ENCODE data around the gene ENPP3. TPM values are rescaled to one million over a fixed set of nuclear protein-coding genes. Genes with fewer than 3 reads are reported as not detected.
"Not testable (repeated sequence)": the region's sequence is repeated elsewhere in the genome, so short reads cannot be mapped to it uniquely, and the experiment has no call there.

The ENPP3 gene
- polyA plus RNA-seq, 3 donors, result 6.3 to 11.6 (median 8.7) TPM

DNA sequence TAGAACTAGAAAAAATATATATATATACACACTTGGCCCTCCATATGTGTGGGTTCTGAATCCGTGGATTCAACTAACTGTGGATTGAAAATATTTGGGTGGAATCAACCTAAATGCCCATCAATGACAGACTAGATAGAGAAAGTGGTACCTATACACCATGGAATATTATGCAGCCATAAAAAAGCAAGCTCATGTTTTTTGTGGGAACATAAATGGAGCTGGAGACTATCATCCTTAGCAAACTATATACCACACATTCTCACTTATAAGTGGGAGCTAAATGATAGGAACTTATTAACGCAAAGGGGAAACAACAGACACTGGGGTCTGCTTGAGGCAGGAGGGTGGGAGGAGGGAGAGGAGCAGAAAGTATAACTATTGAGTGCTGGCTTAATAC lies 36.1 kb downstream of the ENPP3 start:
- no peak for DNase-seq (ENCODE audit: extremely low read depth in 1 of 11, low read depth in 9 of 11, low spot score in 4 of 11)

DNA sequence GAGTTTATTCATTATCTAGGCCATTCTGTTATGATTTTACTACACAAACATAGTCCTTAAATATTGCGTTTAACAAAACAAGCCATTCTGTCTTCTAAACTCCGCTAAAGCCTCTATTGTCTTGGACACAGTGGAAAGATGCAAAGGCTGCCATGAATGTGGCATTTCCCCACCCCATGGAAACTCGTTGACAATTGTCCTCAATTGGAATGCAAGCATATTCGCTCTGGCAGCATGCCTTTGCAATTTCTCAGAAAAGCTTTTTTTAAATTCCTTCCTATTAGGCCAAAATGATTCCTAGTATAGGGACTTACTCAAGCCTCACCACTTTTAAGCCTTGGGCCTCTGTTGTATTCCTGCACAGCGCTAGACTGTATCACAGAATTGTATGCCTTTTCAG lies 41.3 kb downstream of the ENPP3 start:
- no peak for DNase-seq (ENCODE audit: extremely low read depth in 1 of 11, low read depth in 9 of 11, low spot score in 4 of 11)

DNA sequence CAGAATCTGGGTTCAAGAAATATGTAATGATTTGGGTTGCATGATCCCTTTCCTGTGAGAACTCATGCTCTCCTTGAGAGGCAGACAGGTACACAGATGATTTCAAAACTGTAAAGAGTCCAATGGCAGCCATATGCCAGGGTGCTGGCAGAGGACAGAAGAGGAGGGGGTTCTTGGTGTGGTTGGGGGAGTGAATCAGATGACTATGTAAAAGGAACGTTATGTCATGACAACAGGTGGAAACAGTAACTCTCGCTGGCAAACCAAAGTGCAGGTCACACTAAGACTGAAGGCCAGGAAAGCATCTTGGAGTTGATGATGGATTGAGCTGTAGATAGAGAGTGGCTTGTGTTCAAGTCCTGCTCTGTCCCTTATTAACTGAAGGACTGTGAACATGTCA lies 43.8 kb downstream of the ENPP3 start:
- no peak for DNase-seq (ENCODE audit: extremely low read depth in 1 of 11, low read depth in 9 of 11, low spot score in 4 of 11)

DNA sequence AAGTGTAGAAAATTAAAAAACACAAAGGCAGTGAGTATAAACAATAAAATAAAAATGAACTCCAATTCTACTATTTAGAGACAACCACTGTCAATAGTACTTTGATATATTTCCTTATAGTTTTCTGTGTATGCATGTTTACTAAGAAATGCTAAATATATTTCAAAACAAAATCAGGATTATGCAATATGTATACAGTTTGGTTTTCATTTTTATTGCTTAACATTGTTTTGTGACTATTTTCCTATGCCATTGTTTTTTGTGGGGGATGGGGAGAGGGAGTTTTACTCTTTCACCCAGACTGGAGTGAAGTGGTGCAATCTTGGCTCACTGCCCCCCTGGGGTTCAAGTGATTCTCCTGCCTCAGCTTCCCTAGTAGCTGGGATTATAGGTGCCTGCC lies 44.5 kb downstream of the ENPP3 start:
- no peak for DNase-seq (ENCODE audit: extremely low read depth in 1 of 11, low read depth in 9 of 11, low spot score in 4 of 11)

DNA sequence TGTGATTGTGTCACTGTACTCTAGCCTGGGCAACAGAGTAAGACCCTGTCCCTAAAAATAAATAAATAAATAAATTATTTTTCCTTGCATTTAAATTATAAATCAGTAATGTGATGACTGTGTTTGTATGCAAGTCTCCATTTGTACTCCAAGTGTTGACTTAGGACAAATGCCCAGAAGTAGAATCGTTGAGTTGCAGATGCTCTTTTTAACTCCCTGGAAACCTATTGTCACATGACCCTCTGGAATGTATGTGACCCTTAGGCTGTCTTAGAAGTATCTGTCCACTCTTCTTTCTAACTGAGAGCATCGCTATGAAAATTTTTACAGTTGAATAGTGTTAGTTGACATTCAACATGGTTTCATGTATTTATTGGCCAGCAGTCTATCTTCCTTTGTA lies 45.3 kb downstream of the ENPP3 start:
- no peak for DNase-seq (ENCODE audit: extremely low read depth in 1 of 11, low read depth in 9 of 11, low spot score in 4 of 11)

DNA sequence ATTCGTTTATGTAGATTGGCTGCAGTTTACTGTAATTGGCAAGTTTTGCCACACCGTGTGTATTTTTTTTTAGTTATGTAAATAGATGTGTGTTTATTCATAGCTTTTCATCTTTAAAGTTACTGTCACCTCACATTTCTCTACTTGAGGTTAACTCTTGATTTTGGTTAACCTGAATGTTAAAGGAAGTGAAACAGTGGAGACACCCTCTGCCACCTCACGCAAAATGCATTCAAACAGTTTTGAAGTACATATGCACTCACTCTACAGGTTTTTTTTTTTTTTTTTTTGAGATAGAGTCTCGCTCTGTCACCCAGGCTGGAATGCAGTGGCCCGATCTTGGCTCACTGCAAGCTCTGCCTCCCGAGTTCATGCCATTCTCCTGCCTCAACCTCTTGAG lies 46.4 kb downstream of the ENPP3 start:
- no peak for DNase-seq (ENCODE audit: extremely low read depth in 1 of 11, low read depth in 9 of 11, low spot score in 4 of 11)

DNA sequence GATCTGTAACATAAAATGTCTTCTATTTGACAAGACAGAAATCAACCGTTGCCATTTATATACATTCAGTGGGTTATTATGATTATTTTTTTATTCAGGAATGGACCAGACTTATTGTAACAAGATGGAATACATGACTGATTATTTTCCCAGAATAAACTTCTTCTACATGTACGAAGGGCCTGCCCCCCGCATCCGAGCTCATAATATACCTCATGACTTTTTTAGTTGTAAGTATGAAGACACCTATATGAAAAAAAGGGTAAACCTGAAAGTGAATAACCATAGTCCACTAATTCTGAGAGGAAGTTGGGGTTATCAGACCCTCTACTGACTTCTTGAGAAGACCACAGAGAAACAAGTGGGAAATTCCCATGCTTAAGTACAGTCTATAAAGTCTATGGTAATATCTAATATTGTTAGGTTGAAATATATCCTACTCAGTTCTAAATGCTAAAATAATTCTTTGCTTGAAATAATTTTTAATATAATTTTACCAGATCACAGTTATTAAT lies 48.2 kb downstream of the ENPP3 start:
- no peak for DNase-seq (ENCODE audit: extremely low read depth in 1 of 11, low read depth in 9 of 11, low spot score in 4 of 11)

DNA sequence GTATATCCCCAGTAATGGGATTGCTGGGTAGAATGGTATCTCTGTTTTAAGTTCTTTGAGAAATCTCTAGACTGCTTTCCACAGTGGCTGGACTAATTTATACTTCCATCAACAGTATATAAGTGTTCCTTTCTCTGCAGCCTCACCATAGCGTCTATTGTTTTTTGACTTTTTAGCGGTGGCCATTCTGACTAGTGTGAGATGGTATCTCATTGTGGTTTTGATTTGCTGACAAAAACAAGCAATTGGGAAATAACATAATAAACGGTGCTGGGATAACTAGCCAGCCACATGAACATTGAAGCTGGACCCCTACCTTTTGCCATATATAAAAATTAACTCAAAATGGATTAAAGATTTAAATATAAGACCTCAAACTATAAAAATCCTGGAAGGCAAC lies 49.9 kb downstream of the ENPP3 start:
- no peak for DNase-seq (ENCODE audit: extremely low read depth in 1 of 11, low read depth in 9 of 11, low spot score in 4 of 11)

DNA sequence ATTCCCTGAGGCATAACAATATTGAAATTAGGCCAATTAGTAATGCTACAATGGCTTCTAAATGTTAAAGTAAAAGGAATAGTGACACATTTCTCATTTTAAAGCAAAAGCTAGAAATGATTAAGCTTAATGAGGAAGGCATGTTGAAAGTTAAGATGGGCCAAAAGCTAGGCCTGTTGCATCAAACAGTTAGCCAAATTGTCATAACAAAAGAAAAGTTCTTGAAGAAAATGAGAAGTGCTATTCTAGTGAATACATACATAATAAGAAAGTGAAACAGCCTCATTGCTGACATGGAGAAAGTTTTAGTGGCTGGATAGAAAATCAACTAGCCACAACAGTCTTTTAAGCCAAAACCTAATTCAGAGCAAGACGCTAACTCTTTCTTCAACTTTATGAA lies 51.2 kb downstream of the ENPP3 start:
- DNase-seq (ENCODE audit: extremely low read depth in 1 of 11, low read depth in 9 of 11, low spot score in 4 of 11), result no peak

DNA sequence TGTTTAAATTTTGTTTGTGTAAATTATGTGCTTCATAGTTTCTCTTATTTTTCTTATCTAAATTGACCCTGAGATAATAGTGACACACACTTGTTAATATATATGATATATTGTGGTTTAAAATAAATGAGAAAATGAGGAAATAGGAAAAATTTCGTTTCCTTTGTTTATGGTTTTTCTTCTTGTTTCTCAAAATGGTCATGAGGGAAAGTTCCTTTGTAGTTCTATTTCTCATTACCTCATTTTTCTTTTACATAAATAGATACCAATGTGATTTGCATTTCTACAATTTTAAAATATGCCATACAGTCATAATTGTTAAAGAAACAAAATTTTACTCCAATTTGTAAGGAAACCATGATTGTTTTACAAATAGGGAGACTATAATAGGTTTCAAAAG lies 54.9 kb downstream of the ENPP3 start:
- no peak for DNase-seq (ENCODE audit: extremely low read depth in 1 of 11, low read depth in 9 of 11, low spot score in 4 of 11)

DNA sequence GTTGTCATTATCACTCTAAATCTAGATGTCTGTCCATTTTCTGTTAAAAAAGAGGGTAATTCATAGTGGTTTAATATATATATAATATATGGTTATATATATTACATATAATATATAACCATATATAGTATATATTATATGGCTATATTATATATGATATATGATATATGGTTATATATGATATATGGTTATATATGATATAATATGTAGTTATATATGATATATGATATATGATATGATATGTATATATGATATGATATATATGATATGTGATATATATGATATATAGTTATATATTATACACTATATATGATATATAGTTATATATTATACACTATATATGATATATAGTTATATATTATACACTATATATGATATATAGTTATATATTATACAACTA lies 55.5 kb downstream of the ENPP3 start:
- no peak for DNase-seq (ENCODE audit: extremely low read depth in 1 of 11, low read depth in 9 of 11, low spot score in 4 of 11)

DNA sequence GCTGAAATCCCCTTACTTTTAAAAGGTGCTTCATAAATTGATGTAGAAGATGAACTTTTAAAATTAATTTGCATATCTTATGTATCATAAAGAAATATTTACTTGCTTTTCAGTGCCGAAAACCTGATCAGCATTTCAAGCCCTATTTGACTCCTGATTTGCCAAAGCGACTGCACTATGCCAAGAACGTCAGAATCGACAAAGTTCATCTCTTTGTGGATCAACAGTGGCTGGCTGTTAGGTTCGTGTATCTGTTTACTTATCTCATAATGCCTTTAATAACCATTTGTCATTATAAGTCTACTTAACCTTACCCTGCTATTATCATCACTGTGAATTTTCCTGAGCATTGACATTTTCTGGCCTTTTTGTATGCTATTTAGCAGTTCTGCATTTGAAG lies 56.3 kb downstream of the ENPP3 start:
- DNase-seq (ENCODE audit: extremely low read depth in 1 of 11, low read depth in 9 of 11, low spot score in 4 of 11), result no peak

DNA sequence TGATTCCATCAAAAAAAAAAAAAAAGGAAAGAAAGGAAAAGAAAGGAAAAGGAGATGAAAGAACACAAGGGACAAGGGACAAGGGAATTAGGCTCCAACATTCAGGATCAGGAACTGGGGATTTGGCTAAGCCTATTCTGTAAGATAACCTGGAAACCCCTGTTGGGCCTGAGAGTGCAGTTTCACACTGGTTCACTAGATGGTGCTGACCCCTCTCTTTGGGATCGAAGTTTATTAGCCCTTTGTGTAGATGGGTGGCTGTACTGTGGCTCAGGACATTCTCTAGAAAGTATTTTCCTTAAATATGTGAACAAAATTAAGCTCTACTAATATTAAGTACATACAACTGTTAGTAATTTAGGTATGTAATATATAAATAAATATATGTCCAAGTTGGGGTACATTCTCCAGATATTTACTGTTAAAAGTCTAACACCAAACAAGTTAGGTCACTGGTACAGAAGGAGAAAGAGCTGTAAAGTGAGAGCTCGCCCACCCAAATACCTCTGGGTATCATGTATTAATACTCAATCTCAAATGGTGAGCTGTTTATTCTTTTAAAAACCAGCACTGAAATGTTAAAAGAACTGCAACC lies 57.8 kb downstream of the ENPP3 start:
- DNase-seq (ENCODE audit: extremely low read depth in 1 of 11, low read depth in 9 of 11, low spot score in 4 of 11), result peak; percentile 23 to 57 (median 47)

DNA sequence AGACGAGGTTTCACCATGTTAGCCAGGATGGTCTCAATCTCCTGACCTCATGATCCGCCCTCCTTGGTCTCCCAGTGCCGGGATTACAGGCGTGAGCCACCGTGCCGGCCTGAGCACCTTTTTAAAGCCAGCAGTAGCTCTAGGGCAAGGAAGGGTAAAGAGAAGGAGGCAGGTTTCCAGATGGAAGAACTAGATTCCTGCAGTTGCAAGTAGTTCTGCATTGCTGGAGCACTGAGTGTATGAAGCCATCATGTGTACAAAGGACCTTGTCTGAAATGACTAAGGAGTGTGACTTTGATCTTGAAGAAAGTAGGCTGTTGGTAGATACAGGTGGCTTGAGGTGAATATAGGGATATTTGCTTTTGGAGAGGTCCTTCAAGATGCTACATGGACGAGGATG lies 59.9 kb downstream of the ENPP3 start:
- no peak for DNase-seq (ENCODE audit: extremely low read depth in 1 of 11, low read depth in 9 of 11, low spot score in 4 of 11)

DNA sequence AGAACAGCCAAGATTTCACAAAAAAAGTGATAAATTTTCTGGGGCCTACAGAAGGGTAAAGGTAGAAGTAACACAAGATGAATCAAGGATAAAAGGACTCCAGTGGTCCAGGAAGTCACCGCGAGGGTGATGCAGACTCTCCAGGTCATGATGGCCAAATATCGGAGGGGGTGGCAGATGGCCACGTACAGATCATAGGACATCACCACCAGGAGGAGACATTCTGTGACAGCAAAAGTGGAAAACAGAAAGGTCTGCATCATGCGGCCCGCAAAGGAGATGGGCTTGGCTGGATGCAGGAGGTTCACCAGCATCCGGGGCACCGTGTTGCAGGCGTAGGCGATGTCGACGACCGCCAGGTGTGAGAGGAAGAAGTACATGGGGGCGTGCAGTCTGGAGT lies 63.7 kb downstream of the ENPP3 start:
- not testable (repeated sequence) for DNase-seq (ENCODE audit: extremely low read depth in 1 of 11, low read depth in 9 of 11, low spot score in 4 of 11)

DNA sequence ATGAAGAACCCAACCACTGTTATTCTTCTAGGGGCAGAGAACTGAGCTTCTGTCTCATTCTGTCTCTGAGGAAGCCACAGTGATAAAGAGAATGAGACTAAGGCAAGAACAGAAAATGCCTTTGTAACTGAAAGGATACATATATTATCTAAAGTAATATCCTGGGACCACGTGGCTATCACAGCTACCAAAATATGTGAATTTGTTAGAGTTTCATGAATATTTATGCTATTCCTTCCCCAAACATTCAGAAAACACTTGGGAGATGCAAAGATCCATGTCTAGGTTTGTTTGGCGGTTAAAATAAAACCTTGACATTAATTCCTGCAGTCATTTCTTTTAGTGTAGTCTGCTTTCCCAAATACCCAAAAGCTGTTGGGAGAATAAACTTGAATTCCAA lies 66.8 kb downstream of the ENPP3 start:
- not testable (repeated sequence) for DNase-seq (ENCODE audit: extremely low read depth in 1 of 11, low read depth in 9 of 11, low spot score in 4 of 11)

DNA sequence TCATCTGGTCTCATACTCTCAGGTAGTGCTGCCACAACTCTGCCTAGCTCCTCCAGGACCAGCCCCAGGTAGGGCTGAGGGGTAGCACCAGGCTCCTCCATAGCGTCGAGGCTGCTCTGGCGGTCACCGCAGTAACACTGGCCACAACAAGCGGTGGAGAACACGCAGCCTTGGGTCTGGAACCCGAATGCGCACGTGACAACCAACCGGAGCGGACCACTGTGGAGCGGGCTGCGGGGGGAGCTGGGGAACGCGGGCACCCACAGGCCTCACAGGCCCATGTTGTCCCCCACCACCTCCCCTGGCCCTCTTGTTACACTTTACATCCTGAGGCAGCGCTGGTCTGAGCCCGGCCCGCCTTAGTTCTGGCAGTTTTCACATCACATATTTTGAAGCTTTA lies 73.8 kb downstream of the ENPP3 start, which contains the start of gene CTAGE9:
Gene CTAGE9, minus strand, starts transcription at position 101 of the 400 bp plus-strand sequence. Its CDS starts 0 bp downstream, at position 101.
- DNase-seq (ENCODE audit: extremely low read depth in 1 of 11, low read depth in 9 of 11, low spot score in 4 of 11), result not testable (repeated sequence)

DNA sequence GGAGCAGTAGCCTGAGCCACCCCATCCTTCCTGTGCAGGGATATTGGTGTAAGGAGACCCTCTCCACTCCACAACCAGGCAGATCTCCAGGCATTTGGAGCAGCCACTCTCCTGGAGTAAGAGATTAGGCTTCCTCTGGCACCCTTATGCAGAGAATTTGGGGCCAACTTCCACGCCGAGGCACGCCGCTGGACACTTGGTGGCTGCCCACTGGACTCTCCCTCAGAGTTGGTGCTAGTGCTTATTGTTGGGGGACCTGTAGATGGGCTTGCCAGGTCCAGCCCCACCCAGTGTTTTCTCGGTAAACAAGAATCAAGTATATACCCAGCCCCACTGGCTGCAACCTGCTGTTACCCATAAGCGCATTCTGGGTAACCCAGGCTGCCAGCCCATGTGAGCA lies 78.5 kb downstream of the ENPP3 start:
- not testable (repeated sequence) for DNase-seq (ENCODE audit: extremely low read depth in 1 of 11, low read depth in 9 of 11, low spot score in 4 of 11)

DNA sequence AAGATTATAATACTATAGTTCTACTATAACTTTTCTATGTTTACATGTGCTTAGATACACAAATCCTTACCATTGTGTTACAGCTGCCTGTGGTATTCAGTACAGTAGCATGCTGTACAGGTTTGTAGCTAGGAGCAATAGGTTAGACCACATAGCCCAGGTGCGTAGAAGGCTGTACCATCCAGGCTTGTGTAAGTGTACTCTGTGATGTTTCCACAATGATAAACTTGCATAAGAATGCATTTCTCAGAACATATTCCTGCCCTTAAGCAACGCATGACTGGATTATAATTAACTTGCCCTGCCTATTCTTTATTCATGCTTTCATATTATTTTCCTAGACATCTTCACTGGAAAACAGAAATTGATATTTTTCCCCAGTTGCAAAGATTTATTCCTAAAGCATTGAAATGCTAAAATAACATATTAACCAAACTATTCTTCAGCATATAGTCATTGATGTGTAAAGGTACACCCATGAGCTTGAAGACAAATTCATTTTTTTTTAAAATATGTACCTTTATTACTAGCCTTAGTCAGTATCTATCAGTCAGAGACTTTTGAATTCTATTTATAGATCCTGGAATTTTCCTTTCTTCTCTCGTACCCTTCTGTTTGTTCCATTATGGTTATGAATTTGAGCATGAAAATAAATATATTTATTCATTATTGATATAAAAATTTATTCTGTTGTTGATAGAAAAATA lies 80.9 kb downstream of the ENPP3 start:
- no peak for DNase-seq (ENCODE audit: extremely low read depth in 1 of 11, low read depth in 9 of 11, low spot score in 4 of 11)

DNA sequence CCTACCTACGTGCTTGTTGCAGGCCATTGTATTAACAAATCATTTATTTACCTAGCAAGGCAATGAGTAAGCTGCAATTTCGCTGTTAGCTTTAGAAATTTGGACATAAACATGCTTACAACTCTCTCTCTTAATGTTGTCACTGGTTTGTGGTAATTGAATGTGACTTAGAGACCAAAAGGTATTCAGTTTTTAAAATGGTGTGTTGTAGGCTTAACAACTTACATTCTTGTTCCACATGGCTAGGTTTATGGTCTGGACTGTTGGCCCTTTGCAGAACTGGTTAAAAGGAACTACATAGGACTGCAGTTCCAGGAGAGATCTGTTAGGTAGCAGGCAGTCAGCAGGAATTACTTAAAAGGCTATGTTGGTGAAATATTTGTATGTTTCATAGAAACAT lies 84.1 kb downstream of the ENPP3 start:
- DNase-seq (ENCODE audit: extremely low read depth in 1 of 11, low read depth in 9 of 11, low spot score in 4 of 11), result peak in 5 of 11 donors; percentile 12 to 75 (median 27)

DNA sequence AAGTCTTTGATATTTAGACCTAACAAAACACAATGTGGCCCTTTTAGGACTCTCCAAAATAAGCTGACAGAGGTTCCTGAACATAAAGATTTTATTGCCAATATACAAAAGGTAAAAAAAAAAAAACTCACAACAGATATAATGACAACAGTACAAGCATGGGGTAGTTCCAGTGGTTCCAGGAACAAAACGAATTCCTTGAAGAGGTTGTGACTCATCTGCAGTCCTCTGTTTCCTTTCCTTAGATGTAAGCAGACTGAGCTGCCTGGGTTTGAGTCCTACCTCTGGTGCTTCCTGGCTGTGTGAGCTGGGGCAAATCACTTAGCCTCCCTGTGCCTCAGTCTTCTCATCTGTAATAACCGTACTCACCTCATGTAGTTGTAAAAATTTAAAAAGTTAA lies 87.0 kb downstream of the ENPP3 start:
- no peak for DNase-seq (ENCODE audit: extremely low read depth in 1 of 11, low read depth in 9 of 11, low spot score in 4 of 11)

Data from renal cortex interstitium (tissue), 11 donors.